GM12865 (cell line): ENCODE results near the gene IGF2.

Experiments used
- DNase-seq: peaks from one replicate; pipeline ENCODE4 v3.0.0; 2010; ENCODE audit warnings: low read depth
- H3K4me3 ChIP-seq: 2 replicates; pipeline ENCODE4 v1.5.1; 2011; ENCODE audit warnings: mild to moderate bottlenecking, low read depth, low read length, control low read depth
- TF ChIP-seq, protein P1 (sequence below): IDR thresholded peaks from 2 replicates; pipeline ENCODE4 v1.5.1; 2011; ENCODE audit warnings: low read length, control low read depth, low read depth, inconsistent platforms; ENCODE audit not compliant: insufficient read depth; ENCODE audit errors: missing control alignments

Gene IGF2

DNA sequence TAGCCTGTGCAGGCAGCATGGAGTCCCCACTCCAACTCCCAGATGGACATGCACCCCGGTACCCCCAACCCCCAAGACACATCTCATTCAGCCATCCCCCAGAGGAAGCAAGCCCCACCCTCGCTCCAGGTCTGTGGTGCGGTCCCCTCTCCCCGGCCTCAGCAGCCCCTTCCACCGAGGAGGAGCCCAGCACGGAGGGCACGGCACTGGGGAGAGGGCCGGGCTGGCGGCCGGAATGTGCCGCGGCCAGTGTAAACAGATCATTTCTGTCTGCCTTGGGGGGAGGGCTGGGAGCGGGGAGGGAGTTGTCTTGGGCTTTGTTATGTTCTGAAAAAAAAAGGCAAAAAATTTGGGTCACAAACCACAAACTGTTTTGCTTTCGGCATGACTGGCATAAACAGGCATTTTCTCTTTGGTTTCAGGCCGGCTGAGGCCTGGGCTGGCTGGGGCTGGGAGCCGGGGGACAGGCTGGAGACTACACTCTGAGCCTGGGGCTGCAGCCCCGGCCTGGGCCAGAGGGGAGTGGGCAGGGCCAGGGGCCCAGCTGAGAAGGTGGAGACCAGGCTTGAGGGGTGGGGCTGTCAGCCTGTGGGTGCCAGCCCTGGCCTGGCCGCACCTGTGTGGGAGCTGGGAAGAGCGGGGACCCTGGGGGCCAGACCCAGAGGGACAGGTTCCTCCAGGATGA lies 16.8 kb downstream of the IGF2 start:
- DNase-seq, result no peak
- H3K4me3 ChIP-seq, result no peak overlapping the region

DNA sequence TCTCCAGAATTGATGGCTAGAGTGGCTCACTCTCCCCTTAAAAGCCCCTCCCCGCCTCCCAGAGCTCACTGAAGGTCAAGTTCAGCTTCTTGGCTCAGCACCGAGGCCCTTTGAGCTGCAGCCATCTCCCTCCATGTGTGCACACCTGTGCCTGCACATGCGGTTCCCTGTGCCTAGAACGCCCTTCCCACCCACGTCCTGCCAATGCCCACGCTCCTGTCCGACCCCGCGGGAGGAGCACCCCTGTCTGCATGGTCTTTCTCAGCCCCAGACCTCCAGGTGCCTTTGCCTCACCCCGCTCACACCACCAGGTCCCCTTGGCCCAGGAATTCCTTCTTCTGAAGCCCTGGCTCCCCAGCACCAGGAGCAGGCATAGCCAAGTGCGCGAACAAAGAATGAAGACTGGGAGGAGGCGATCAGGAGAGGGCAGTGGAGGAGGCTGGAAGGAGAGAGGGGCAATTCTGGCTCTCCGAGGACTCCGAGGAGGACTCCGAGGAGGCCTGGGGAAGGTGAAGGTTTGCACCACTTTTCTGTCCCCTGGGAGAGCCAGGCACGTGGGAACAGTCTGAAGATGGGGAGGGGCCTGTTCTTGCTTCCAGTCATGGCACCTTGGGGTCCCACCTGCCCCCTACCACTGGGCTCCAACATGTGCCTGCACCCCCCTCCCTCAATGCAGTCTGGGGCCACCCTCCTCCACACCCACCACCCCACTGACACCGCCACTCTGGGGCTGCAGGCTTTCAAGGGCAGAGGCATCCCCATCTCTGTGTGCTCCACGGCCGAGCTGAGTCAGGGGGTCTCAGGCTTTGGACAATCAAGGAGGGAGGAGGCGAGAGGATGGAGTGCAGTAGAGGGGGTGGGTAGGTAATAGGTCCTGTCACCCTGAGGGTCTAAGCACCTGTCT lies 17.7 kb downstream of the IGF2 start:
- TF ChIP-seq, protein P1, sequence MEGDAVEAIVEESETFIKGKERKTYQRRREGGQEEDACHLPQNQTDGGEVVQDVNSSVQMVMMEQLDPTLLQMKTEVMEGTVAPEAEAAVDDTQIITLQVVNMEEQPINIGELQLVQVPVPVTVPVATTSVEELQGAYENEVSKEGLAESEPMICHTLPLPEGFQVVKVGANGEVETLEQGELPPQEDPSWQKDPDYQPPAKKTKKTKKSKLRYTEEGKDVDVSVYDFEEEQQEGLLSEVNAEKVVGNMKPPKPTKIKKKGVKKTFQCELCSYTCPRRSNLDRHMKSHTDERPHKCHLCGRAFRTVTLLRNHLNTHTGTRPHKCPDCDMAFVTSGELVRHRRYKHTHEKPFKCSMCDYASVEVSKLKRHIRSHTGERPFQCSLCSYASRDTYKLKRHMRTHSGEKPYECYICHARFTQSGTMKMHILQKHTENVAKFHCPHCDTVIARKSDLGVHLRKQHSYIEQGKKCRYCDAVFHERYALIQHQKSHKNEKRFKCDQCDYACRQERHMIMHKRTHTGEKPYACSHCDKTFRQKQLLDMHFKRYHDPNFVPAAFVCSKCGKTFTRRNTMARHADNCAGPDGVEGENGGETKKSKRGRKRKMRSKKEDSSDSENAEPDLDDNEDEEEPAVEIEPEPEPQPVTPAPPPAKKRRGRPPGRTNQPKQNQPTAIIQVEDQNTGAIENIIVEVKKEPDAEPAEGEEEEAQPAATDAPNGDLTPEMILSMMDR, result no peak
- DNase-seq, result no peak
- no peak overlapping the region for H3K4me3 ChIP-seq

More for the DNA sequence above, 16.8 kb downstream of the IGF2 start:
- TF ChIP-seq, protein P1, result no peak

DNA sequence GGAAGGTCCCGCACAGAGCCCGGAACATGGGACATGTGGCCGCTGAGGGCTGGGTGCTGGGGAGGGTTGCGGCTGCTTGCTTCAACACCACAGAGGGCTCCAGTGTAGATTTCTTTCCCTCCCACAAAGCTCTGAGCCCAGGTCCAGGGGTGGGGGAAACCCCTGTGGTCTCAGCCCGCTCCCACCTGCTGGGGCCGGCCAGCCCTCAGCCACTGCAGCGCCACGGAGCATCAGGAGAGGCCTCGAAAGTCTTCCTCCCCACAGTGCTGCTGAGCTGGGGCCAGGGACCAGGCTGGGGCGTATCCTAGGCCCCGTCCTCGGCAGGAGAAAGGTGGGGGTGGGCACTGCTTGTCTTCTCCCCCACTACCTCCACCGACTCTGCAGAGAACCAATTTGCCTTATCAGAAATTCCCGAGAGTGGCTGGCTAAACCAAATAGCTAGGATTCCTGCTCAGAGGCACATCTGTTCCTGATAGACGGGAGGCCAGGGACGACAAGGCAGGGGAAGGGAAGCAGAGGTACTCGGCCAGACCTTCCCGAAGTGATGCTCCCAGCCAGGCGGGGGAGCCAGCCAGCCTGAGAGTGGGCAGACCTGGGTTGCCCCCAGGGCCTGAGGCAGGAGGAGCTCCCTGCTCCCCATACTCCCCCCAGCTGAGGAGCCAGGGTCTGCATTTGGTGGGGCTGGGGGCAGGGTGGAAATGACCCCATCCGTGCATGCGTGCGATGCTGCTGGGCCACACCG lies 18.7 kb downstream of the IGF2 start:
- DNase-seq, result no peak
- TF ChIP-seq, protein P1, result no peak

DNA sequence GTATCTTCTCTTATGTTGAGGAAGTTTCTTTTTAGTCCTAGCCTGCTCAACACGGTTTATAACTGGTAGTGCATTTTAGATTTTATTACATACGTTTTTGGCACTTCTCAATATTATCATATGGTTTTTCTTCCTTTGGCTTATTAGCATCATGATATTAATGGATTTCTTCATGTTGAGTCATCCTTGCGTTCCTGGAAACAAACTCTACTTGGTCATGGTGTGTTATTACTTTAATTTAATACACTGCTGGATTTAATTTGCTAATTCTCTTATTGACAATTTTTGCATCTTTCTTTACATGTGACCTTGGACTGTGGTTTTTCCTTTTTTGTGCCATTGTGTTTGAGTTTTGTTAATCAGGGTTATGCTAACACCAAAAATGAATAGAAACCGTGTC lies 20.5 kb downstream of the IGF2 start:
- DNase-seq, result no peak
- no peak overlapping the region for H3K4me3 ChIP-seq
- TF ChIP-seq, protein P1, result no peak

More for the DNA sequence above, 18.7 kb downstream of the IGF2 start:
- H3K4me3 ChIP-seq, result no peak overlapping the region

DNA sequence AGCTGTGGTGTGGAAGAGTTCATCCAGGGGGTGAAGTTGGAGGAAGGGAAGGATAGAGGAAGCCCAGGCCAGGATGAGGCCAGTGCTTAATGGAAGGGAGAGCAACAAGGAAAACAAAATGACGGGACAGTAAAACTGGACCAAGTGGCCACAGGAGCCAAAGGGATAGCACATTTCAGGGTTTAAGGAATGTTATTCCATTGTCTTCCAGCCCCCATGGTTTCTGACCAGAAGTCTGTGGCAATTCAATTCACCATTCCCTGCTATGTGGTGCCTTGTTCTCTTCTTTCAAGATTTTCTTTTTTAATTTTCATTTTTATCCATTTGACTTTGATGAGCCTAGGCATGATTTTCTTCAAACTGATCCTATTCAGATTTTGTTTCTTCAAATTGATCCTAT lies 22.5 kb downstream of the IGF2 start:
- TF ChIP-seq, protein P1, result no peak
- no peak for DNase-seq
- no peak overlapping the region for H3K4me3 ChIP-seq

DNA sequence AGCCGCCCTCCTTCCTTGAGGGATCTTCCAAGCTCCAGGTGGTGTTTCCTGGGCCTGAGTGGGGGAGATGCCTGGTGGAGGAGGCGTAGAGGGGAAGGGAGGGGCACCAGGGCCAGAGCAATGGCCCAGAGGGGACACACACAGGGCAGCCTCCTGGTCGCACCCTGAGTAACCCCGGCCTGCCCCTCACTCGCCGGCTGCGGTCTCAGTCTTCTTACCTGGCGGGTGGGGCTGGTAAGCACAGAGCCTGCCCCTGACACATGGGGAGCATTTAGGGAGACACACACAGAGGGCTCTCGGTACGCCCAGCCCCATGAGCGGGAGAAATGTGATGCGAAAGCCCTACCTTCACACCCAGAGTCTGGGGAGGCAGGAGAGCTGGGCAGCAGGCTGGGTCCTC lies 23.9 kb downstream of the IGF2 start:
- TF ChIP-seq, protein P1, result no peak
- no peak for DNase-seq
- H3K4me3 ChIP-seq, result no peak overlapping the region
